HUES48 (cell line): ENCODE measurements around the gene TMEM215.
"Not testable (repeated sequence)": the region's sequence is repeated elsewhere in the genome, so short reads cannot be mapped to it uniquely, and the experiment has no call there.

Experiments
- H3K27ac ChIP-seq: one replicate; pipeline ENCODE4 v1.7.0; 2013; ENCODE audit warnings: low read depth, low read length, inconsistent platforms
- H3K27me3 ChIP-seq: 2 replicates; pipeline ENCODE4 v1.6.1; 2013; ENCODE audit warnings: mild to moderate bottlenecking, low read length; ENCODE audit not compliant: control insufficient read depth, insufficient read depth
- H3K36me3 ChIP-seq: 2 replicates; pipeline ENCODE4 v1.6.1; 2013; ENCODE audit warnings: low read length; ENCODE audit not compliant: control insufficient read depth, insufficient read depth
- H3K4me1 ChIP-seq: 2 replicates; pipeline ENCODE4 v1.6.1; 2013; ENCODE audit warnings: mild to moderate bottlenecking, low read length; ENCODE audit not compliant: control insufficient read depth, insufficient read depth
- H3K4me3 ChIP-seq: 2 replicates; pipeline ENCODE4 v1.5.1; 2013; ENCODE audit warnings: mild to moderate bottlenecking, low read depth, low read length
- H3K9ac ChIP-seq: 2 replicates; pipeline ENCODE4 v1.6.1; 2013; ENCODE audit warnings: mild to moderate bottlenecking, low read depth, low read length, moderate library complexity
- H3K9me3 ChIP-seq: 2 replicates; pipeline ENCODE4 v1.6.1; 2013; ENCODE audit warnings: low read length; ENCODE audit not compliant: control insufficient read depth, insufficient read depth

TMEM215 gene

GRCh38 chr9:32782476-32783167 is 718 bp upstream of the TMEM215 start:
- Histone ChIP-seq H3K9me3 (no peaks in the 10 kb centered on the region), H3K27ac (no peak overlapping the region), H3K27me3 (peaks cover 68% of the 10 kb centered on the region), H3K4me3 (peak overlapping the region; percentile 93), H3K36me3 (no peaks in the 10 kb centered on the region), H3K9ac (no peak overlapping the region; the same call in 1 of the 2 replicates), H3K4me1 (peaks cover 3% of the 10 kb centered on the region; the same call in 1 of the 2 replicates)

- Histone ChIP-seq H3K36me3 (no peaks in the 10 kb centered on the region), H3K27me3 (peaks cover 33% of the 10 kb centered on the region), H3K9me3 (no peaks in the 10 kb centered on the region), H3K4me3 (no peak overlapping the region), H3K27ac (no peak overlapping the region), H3K9ac (no peak overlapping the region), H3K4me1 (peaks cover 3% of the 10 kb centered on the region; the same call in 1 of the 2 replicates)
These were observed 4.5 kb downstream of the TMEM215 start for GRCh38 chr9:32787816-32788215.

GRCh38 chr9:32796015-32796414 is 12.7 kb downstream of the TMEM215 start:
- H3K9ac ChIP-seq, H3K27me3 ChIP-seq, H3K36me3 ChIP-seq, H3K4me3 ChIP-seq, H3K27ac ChIP-seq, H3K4me1 ChIP-seq: not testable (repeated sequence)
- H3K9me3 ChIP-seq = peaks cover 12% of the 10 kb centered on the region

- Histone ChIP-seq H3K4me1 (no peaks in the 10 kb centered on the region), H3K9me3 (peaks cover 3% of the 10 kb centered on the region; the same call in 1 of the 2 replicates)
These were observed 18.2 kb downstream of the TMEM215 start for GRCh38 chr9:32801530-32801929.

GRCh38 chr9:32807217-32807616 is 23.9 kb downstream of the TMEM215 start:
- Histone ChIP-seq H3K9ac (no peak overlapping the region), H3K9me3 (peaks cover 7% of the 10 kb centered on the region), H3K27me3 (no peaks in the 10 kb centered on the region), H3K4me3 (no peak overlapping the region), H3K27ac (no peak overlapping the region), H3K36me3 (no peaks in the 10 kb centered on the region), H3K4me1 (no peaks in the 10 kb centered on the region)

More at GRCh38 chr9:32801530-32801929, 18.2 kb downstream of the TMEM215 start:
- Histone ChIP-seq H3K4me3 (no peak overlapping the region), H3K27ac (no peak overlapping the region), H3K36me3 (no peaks in the 10 kb centered on the region), H3K9ac (no peak overlapping the region), H3K27me3 (no peaks in the 10 kb centered on the region)

GRCh38 chr9:32811246-32811645 is 27.9 kb downstream of the TMEM215 start:
- Histone ChIP-seq H3K27ac (no peak overlapping the region), H3K9ac (no peak overlapping the region)

GRCh38 chr9:32820322-32820721 is 37.0 kb downstream of the TMEM215 start:
- Histone ChIP-seq H3K9ac (no peak overlapping the region), H3K9me3 (no peaks in the 10 kb centered on the region), H3K4me1 (no peaks in the 10 kb centered on the region), H3K4me3 (no peak overlapping the region), H3K27me3 (no peaks in the 10 kb centered on the region), H3K36me3 (no peaks in the 10 kb centered on the region), H3K27ac (no peak overlapping the region)

More at GRCh38 chr9:32811246-32811645, 27.9 kb downstream of the TMEM215 start:
- Histone ChIP-seq H3K27me3 (no peaks in the 10 kb centered on the region), H3K9me3 (peaks cover 7% of the 10 kb centered on the region), H3K4me3 (no peak overlapping the region), H3K4me1 (no peaks in the 10 kb centered on the region), H3K36me3 (no peaks in the 10 kb centered on the region)

- no peak overlapping the region for H3K4me3 ChIP-seq
- H3K9me3 ChIP-seq = no peaks in the 10 kb centered on the region
- H3K27ac ChIP-seq = no peak overlapping the region
- no peak overlapping the region for H3K9ac ChIP-seq
- peaks cover 8% of the 10 kb centered on the region; the same call in 1 of the 2 replicates for H3K4me1 ChIP-seq
- H3K27me3 ChIP-seq = no peaks in the 10 kb centered on the region
- no peaks in the 10 kb centered on the region for H3K36me3 ChIP-seq
These were observed 39.8 kb downstream of the TMEM215 start for GRCh38 chr9:32823101-32823500.

- H3K9ac ChIP-seq = no peak overlapping the region
- no peaks in the 10 kb centered on the region for H3K27me3 ChIP-seq
- no peak overlapping the region for H3K4me3 ChIP-seq
- no peaks in the 10 kb centered on the region for H3K36me3 ChIP-seq
- H3K27ac ChIP-seq = no peak overlapping the region
- peaks cover 8% of the 10 kb centered on the region; the same call in 1 of the 2 replicates for H3K4me1 ChIP-seq
- H3K9me3 ChIP-seq = no peaks in the 10 kb centered on the region
These were observed 40.2 kb downstream of the TMEM215 start for GRCh38 chr9:32823551-32823950.

GRCh38 chr9:32825203-32825602 is 41.9 kb downstream of the TMEM215 start:
- Histone ChIP-seq H3K27ac (no peak overlapping the region), H3K9ac (no peak overlapping the region), H3K27me3 (no peaks in the 10 kb centered on the region), H3K4me1 (peaks cover 16% of the 10 kb centered on the region; the same call in 1 of the 2 replicates), H3K9me3 (no peaks in the 10 kb centered on the region), H3K36me3 (no peaks in the 10 kb centered on the region), H3K4me3 (no peak overlapping the region)

- Histone ChIP-seq H3K27ac (no peak overlapping the region), H3K36me3 (no peaks in the 10 kb centered on the region), H3K9ac (no peak overlapping the region), H3K4me3 (no peak overlapping the region), H3K4me1 (peaks cover 16% of the 10 kb centered on the region; the same call in 1 of the 2 replicates), H3K9me3 (no peaks in the 10 kb centered on the region), H3K27me3 (no peaks in the 10 kb centered on the region)
These were observed 45.5 kb downstream of the TMEM215 start for GRCh38 chr9:32828861-32829260.
